ENCODE measurements around the gene IDH3B.

Gene IDH3B

GRCh38 chr20:2610941-2611720 lies 52.9 kb downstream of the IDH3B start:
- DNase-seq: no peak

GRCh38 chr20:2610326-2610725 lies 53.7 kb downstream of the IDH3B start:
- no peak for DNase-seq
